ENCODE results near the gene AP1M2. TPM values are rescaled to one million over a fixed set of nuclear protein-coding genes. Genes with fewer than 3 reads are reported as not detected.
A peak's percentile ranks its signal among the peaks of the same experiment; 100 is the strongest.
"Not testable (repeated sequence)": the region's sequence is repeated elsewhere in the genome, so short reads cannot be mapped to it uniquely, and the experiment has no call there.

Gene AP1M2
- total and polyA plus RNA-seq, 2 donors (not counting 3 experiments of a cell fraction or from before 2014, with no cell fraction given) = 0.19 TPM; not detected in 1

GRCh38 chr19:10543059-10543419 is 44.1 kb downstream of the AP1M2 start:
- Histone ChIP-seq H3K4me2 (ENCODE audit: insufficient read depth, low read length) (peak overlapping the region; percentile 49), H3K9ac (replicated peaks; ENCODE audit: extremely low read depth, insufficient read depth, low read length) (no peak overlapping the region)

GRCh38 chr19:10539016-10539415 is 48.1 kb downstream of the AP1M2 start:
- FAIRE-seq; DNase-seq (ENCODE audit: low read depth, low spot score); H3K9me1 ChIP-seq (replicated peaks; ENCODE audit: control insufficient read depth, extremely low read depth, insufficient read depth, low read length); H3K9me3 ChIP-seq (replicated peaks; ENCODE audit: control insufficient read depth, insufficient read depth, low read length); H3K4me2 ChIP-seq (ENCODE audit: insufficient read depth, low read length); H3K9ac ChIP-seq (replicated peaks; ENCODE audit: extremely low read depth, insufficient read depth, low read length); H2AFZ ChIP-seq (ENCODE audit: low read depth, low read length); H4K20me1 ChIP-seq (replicated peaks; ENCODE audit: control insufficient read depth, extremely low read depth, insufficient read depth, low read length); H3K27ac ChIP-seq (ENCODE audit: insufficient read depth, low read depth, low read length); POLR2A ChIA-PET; BruUV-seq (replicated peaks); intact Hi-C loops (cut with micrococcal nuclease); H3K4me3 ChIP-seq (replicated peaks in 1 of 3; ENCODE audit: insufficient read depth in 1 of 3, low read depth in 1 of 3, low read length in 3 of 3); H3K4me1 ChIP-seq (ENCODE audit: control insufficient read depth, extremely low read depth, insufficient read depth, low read length); H3K79me2 ChIP-seq (ENCODE audit: control insufficient read depth, insufficient read depth, low read length); H3K36me3 ChIP-seq (ENCODE audit: control insufficient read depth in 2 of 2, extremely low read depth in 1 of 2, insufficient read depth in 2 of 2, low read length in 2 of 2); dilution Hi-C loops (cut with MboI; ENCODE audit: extremely low pct_ligation_motif_present, low sequenced_read_pairs); H3K27me3 ChIP-seq (ENCODE audit: control insufficient read depth in 2 of 2, insufficient read depth in 2 of 2, low read length in 2 of 2): not testable (repeated sequence)
- CTCF ChIA-PET = interaction anchor here (0.6 to 1.4 kb wide), 2 partner anchors 26 to 31 kb away, joined by 3 read pairs; no protein-coding TSS in a partner anchor

More at GRCh38 chr19:10543059-10543419, 44.1 kb downstream of the AP1M2 start:
- Histone ChIP-seq H2AFZ (ENCODE audit: low read depth, low read length) (peak overlapping the region; percentile 95), H3K4me3 (replicated peaks in 1 of 3; ENCODE audit: insufficient read depth in 1 of 3, low read depth in 1 of 3, low read length in 3 of 3) (peak overlapping the region; percentile 36 to 91 (median 50)), H3K9me3 (replicated peaks; ENCODE audit: control insufficient read depth, insufficient read depth, low read length) (no peaks in the 10 kb centered on the region), H3K27ac (ENCODE audit: insufficient read depth, low read depth, low read length) (no peak overlapping the region), H4K20me1 (replicated peaks; ENCODE audit: control insufficient read depth, extremely low read depth, insufficient read depth, low read length) (no peaks in the 10 kb centered on the region), H3K9me1 (replicated peaks; ENCODE audit: control insufficient read depth, extremely low read depth, insufficient read depth, low read length) (no peaks in the 10 kb centered on the region), H3K27me3 (ENCODE audit: control insufficient read depth in 2 of 2, insufficient read depth in 2 of 2, low read length in 2 of 2) (peaks cover 0 to under 1% of the 10 kb centered on the region in 2 experiments), H3K79me2 (ENCODE audit: control insufficient read depth, insufficient read depth, low read length) (peaks cover 7% of the 10 kb centered on the region), H3K36me3 (ENCODE audit: control insufficient read depth in 2 of 2, extremely low read depth in 1 of 2, insufficient read depth in 2 of 2, low read length in 2 of 2) (no peaks in the 10 kb centered on the region), H3K4me1 (ENCODE audit: control insufficient read depth, extremely low read depth, insufficient read depth, low read length) (peaks cover 4% of the 10 kb centered on the region)
- dilution Hi-C loops (cut with MboI; ENCODE audit: extremely low pct_ligation_motif_present, low sequenced_read_pairs) = no loop called here
- BruUV-seq (replicated peaks) = no TSS peak
- CTCF ChIA-PET = interaction anchor here (0.7 to 3.0 kb wide), 4 partner anchors 59 to 158 kb away, joined by 3 to 36 read pairs (median 15); partner anchors contain the start of gene QTRT1
- intact Hi-C loops (cut with micrococcal nuclease) = no loop called here
- DNase-seq (ENCODE audit: low read depth, low spot score) = no peak
- POLR2A ChIA-PET = interaction anchor here (0.6 kb wide), 1 partner anchor 86 kb away, joined by 3 read pairs; no protein-coding TSS in a partner anchor
- peak; percentile 33 for FAIRE-seq
- TF ChIP-seq POLR2A (IDR thresholded peaks at IDR 0.05; ENCODE audit: low read depth, low read length) (no peak), EZH2 (IDR thresholded peaks at IDR 0.05; ENCODE audit: borderline replicate concordance, low read depth, low read length, severe bottlenecking) (no peak), JUN (IDR thresholded peaks at IDR 0.05; ENCODE audit: borderline replicate concordance, insufficient read depth, insufficient read length, low read depth) (no peak), MYC (IDR thresholded peaks at IDR 0.05; ENCODE audit: low read depth, low read length) (no peak), MAX (IDR thresholded peaks at IDR 0.05; ENCODE audit: insufficient read depth, insufficient read length) (no peak), POLR2AphosphoS5 (IDR thresholded peaks at IDR 0.05; ENCODE audit: insufficient read depth, low read depth, low read length) (no peak), FOS (IDR thresholded peaks at IDR 0.05; ENCODE audit: borderline replicate concordance, insufficient read depth, low read length) (no peak), GATA2 (IDR thresholded peaks at IDR 0.05; ENCODE audit: insufficient read depth, insufficient read length, low read depth, low read length) (no peak)

Measured in endothelial cell of umbilical vein (primary cell).